T47D (cell line): ENCODE data around the gene C6orf163.
"Not testable (repeated sequence)": the region's sequence is repeated elsewhere in the genome, so short reads cannot be mapped to it uniquely, and the experiment has no call there.

Experiments
- DNase-seq, 2 experiments: peaks; one replicate each; pipeline versions ENCODE4 v3.0.0 to v3.0.0-alpha.2; 2011 to 2012; ENCODE audit warnings: low read depth in 1 of 2, low spot score in 1 of 2
- JUND ChIP-seq: IDR thresholded peaks from 2 replicates; pipeline ENCODE4 v1.6.1; 2012; ENCODE audit warnings: low read depth
- in situ Hi-C: cut with HindIII; loops from 2 replicates; pipeline ENCODE4 v1.10.0; 2016; ENCODE audit warnings: low sequenced_read_pairs, low pct_unique_long_range_greater_than_20kb

C6orf163 gene

DNA sequence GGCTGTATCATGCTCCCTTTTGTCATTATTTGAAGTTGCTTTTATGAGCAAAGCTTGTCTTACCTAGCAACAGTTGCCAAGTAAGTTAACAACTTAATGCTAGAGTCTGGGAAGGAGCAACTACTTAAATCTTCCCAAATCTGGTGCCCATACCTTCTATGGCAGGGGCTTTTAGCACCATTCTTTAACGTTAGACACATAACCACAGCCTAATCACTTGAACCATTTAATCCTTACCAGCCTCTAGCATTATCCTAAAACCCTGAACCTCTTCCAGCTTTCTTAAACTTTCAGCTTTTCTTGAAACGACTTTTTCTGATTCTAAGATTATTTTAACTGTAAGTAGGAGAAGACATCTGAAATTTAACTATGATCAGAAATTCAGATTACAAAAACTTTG lies at the start of gene C6orf163:
TSS of gene C6orf163 (plus strand) at position 83 of the 400 bp plus-strand sequence. CDS start at position 370, 287 bp downstream.
- TF ChIP-seq JUND = no peak
- in situ Hi-C loops = no loop called here
- DNase-seq = no peak

DNA sequence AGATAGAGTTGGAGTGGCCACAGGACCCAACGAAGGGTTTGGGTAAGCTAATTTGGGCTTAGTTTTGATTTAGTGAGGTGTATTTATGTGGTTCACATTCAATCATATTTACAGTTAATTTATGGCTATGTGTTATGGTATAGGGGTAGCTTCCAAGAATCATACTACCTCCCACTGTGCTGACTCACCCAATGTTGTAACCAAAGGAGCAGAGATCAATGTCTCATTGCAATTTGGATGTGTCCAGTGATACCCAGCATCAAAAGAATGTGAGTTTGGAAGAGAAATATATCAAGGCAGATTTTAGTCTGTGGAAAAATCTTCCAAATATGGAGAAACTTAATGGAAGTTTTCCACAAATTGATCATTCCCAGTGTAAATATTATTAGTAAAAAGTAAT lies 47.5 kb upstream of the C6orf163 start:
- TF ChIP-seq JUND = no peak
- in situ Hi-C loops = no loop called here

DNA sequence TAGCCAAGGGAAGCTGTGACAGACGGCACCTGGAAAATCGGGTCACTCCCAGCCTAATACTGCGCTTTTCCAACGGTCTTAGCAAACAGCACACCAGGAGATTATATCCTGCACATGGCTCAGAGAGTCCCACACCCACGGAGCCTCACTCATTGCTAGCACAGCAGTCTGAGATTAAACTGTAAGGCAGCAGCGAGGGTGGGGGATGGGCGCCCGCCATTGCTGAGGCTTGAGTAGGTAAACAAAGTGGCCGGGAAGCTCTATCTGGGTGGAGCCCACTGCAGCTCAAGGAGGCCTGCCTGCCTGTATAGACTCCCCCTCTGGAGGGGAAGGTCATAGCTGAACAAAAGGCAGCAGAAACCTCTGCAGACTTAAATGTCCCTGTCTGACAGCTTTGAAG lies 43.3 kb upstream of the C6orf163 start:
- DNase-seq, in situ Hi-C loops: not testable (repeated sequence)

More for the DNA sequence above, 47.5 kb upstream of the C6orf163 start:
- DNase-seq = no peak

DNA sequence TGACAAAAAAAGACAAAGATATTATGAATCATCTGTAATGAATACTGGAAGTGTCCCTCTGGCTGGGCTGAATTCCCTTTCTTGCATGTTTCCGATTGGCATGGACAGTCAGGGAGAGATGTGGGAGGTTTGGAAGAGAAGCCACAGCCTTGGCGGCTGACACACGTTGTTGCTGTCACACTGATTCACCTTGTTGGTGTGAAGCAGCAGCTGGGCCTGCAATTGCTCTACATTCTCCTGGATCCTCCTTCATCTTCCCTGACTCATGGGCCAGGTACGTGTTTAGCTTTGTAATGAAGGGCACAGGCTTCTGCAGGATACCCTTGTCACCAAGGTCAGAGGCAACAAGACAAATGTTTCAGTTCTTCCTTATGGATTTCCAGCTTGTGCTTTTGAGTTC lies 35.6 kb upstream of the C6orf163 start:
- in situ Hi-C loops = no loop called here
- no peak for TF ChIP-seq JUND
- DNase-seq = no peak

DNA sequence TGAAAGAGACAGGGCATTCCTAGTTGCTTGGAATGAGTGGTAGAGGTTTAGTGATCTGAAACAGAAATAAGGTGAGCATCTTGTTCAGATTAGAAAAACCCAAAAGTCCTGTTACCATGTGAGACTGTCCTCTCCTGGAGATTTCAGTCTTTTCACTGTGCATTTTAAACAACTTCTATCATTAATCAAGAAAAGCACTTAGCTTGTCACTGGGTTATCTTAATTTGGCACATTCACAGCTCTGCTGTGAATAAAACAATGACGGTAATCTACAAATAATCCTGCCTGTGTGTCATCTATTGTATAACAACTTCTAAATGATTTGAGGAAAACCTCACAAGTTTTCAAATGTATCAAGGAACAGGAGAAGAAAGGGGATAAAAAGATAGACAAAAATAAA lies 31.8 kb upstream of the C6orf163 start:
- in situ Hi-C loops = no loop called here
- TF ChIP-seq JUND = no peak
- no peak for DNase-seq

DNA sequence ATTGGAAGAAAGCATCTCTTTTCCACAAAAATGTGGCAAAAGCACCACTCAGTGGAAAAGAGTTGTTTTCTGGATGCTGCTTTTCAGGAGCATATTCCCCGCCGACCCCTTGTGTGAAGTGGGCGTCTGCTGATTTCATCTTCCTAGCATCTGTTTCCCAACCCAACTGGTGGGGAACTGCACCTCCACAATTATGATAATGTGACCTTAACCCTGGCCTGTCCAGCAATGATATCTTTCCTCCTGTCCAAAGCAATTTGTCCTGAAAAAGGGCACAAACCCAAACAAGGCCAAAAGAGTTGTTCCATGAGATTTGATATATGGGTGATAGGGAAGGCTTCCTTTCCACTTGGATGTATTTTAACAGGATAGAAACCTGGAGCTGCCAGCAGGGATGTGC lies 29.5 kb upstream of the C6orf163 start:
- in situ Hi-C loops = no loop called here

DNA sequence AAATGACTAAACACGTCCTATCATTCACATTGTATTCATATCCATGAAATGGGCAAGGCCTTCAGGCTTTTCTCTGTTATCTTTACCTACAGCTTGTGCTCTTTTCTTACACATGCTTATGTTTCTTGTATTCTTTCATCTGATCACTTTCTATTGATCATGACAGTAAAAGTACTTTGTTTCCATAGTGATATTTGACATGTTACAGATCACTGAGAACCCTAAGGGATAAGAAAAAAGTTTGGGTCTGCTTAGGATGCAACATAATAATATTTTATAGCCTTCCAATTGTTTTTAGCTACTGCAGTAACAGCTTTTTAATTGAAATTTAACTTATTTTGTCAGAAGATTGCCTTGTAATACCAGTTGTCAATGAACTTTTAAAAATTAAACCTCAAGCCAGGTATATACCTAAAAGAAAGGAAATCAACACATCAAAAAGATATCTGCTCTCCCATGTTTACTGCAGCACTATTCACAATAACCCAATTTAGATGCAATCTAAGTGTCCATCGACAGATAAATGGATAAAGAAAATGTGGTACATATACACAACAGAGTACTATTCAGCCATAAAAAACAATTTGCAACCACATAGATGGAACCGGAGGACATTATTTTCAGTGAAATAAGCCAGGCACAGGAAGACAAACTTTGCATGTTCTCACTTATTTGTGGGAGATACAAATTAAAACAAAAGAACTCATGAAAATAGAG lies 25.2 kb upstream of the C6orf163 start:
- no peak for DNase-seq
- TF ChIP-seq JUND = no peak
- in situ Hi-C loops = no loop called here

More for the DNA sequence above, 29.5 kb upstream of the C6orf163 start:
- DNase-seq = no peak
- no peak for TF ChIP-seq JUND

DNA sequence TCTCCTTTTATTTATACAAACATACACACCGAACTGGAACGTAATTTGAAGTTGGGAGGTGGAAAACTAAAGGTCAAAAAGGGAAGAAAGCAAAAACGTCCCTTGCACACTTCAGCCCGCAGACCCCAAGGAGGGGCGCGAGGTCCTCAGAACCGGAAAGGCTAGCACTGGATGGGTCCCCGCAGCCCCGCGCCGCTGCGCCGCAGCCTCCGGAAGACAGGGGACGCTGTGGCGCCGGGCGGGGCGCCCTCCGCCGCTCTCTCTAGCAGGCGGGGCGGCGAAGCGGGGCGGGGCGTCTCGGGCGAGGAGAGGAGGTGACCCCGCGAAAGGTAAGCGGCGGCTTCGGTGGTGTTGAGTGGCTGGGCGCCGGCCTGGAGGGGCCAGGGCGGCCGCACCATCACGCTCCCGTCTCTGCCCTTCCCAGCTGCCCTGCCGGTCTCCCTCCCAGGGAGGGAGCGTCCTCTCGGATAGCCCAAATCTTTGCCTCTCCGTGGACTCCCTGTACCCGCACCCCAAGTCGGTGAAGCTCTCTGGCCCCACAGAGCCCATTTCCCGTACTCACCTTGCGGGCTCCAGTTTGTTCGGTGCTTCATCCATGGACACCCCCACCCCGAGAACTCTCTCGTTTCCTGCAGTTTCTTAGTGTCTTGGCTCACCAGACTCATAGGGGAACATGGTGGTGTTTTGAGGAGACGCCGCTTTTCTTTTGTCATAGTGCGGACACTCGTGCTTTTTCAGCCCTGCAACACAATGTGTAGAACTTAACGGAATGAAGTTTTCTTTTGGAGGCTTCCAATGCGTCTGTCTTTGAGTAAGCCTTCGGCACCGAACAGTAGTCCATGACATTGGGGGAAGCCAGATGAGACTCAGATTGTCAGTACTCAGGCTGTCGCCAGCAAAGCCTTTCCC lies 22.1 kb upstream of the C6orf163 start, which contains the start of gene SMIM8:
TSS of gene SMIM8 (plus strand) at position 285 of the 909 bp plus-strand sequence. CDS start 14,444 bp downstream, outside the sequence.
- in situ Hi-C loops = no loop called here
- peak; percentile 73 to 85 for DNase-seq
- TF ChIP-seq JUND = no peak

DNA sequence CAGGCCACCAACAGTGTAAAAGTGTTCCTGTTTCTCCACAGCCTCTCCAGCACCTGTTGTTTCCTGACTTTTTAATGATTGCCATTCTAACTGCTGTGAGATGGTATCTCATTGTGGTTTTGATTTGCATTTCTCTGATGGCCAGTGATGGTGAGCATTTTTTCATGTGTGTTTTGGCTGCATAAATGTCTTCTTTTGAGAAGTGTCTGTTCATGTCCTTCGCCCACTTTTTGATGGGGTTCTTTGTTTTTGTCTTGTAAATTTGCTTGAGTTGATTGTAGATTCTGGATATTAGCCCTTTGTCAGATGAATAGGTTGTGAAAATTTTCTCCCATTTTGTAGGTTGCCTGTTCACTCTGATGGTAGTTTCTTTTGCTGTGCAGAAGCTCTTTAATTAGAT lies 20.7 kb upstream of the C6orf163 start:
- DNase-seq, in situ Hi-C loops: not testable (repeated sequence)

DNA sequence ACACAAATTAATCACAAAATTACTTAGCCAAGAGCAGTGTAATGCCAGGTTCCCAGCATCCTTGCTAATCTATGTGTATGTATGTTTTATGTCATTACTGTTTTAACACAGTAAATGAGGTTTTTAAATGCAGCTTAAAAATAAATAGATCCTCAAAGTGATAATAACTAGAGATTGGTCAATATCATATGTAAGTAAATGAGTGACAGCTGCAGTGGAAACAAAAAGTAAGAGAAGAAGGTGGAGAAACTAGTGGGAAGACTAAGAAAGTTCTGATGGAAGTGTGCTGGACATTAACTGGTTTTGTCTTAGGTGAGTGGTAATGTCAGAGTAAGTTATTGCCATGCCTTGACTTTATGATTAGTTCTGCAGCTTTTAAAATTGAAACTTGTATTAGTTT lies 13.7 kb upstream of the C6orf163 start:
- in situ Hi-C loops = no loop called here
- no peak for DNase-seq
- no peak for TF ChIP-seq JUND

DNA sequence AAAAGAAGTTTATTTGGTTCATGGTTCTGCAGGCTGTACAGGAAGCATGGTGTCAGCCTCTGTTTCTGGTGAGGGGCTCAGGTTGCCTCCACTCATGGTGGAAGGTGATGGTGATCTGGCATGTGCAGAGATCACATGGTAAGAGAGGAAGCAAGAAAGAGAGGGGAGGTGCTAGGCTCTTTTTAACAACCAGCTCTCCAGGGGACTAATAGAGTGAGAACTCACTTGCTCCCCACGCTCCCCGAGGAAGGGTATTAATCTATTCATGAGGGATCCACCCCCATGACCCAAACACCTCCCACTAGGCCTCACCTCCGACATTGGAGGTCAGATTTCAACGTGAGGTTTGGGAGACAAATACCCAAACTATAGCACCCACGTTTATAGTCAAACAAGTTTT lies 11.6 kb upstream of the C6orf163 start:
- in situ Hi-C loops = no loop called here
- no peak for DNase-seq
- no peak for TF ChIP-seq JUND

DNA sequence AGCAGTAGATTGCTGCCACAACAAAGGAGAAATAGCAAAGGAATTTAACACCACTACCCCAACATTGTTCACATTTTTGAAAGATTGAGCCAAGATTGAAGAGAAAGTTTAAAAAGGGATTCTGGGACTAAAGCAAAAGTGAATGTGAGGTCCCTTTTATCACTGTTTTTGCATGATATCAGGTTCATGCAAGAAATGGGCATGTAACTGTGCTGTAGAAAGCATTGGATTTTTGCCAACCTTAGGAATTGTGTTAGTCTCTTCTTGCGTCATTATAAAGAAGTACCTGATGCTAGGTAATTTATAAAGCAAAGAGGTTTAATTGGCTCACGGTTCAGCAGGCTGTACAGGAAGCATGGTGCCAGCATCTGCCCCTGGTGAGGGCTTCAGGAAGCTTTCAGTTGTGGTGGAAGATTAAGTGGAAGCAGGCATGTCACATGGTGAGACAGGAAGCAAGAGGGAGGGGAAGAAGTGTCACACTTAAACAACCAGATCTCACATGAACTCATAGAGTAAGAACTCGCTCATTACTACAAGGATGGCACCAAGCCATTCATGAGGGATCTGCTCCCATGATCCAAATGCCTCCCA lies 10.9 kb upstream of the C6orf163 start:
- DNase-seq = no peak
- in situ Hi-C loops = no loop called here

DNA sequence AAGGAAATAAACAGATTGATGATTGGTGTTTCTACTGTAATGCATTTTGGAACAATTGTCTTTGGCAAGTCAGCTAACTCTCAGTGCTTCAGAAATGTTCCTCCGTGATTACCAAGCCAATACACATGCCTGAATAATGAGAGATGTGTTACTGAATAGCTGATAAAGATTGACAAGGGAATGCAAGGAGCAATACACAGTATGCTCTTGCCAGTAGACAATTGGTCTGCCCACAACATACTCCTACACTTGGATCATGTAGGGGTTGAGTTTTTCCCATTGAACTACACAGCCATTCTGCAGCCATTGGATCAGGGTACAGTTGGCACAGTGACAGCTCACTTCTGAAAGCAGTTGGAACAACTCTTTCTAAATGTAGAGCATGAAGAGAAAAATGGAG lies 9.9 kb upstream of the C6orf163 start:
- in situ Hi-C loops = no loop called here

More for the DNA sequence above, 10.9 kb upstream of the C6orf163 start:
- no peak for TF ChIP-seq JUND

More for the DNA sequence above, 9.9 kb upstream of the C6orf163 start:
- DNase-seq = no peak
- no peak for TF ChIP-seq JUND
